HCT116 (cell line): ENCODE measurements around the gene IRAK1BP1. TPM values are rescaled to one million over a fixed set of nuclear protein-coding genes. Genes with fewer than 3 reads are reported as not detected.

Experiments
- ATAC-seq: fragments of 200-7000 bp; cut with Tn5 transposase; 2 replicates; pipeline ENCODE4 v1.9.1; 2020; ENCODE audit warnings: mild to moderate bottlenecking, moderate library complexity
- BruUV-seq: library from RNA; stranded (reverse); fragments of 400-500 nt; replicated peaks from 2 replicates; lab custom pipeline; 2021; lab: Mats Ljungman, UMichigan
- CTCF ChIA-PET: fragments of 300-600 bp; sonication (Branson Sonifier 250); formaldehyde crosslinking; loops from one replicate; lab custom pipeline; 2021; ENCODE audit warnings: antibody characterized with exemption; lab: Charles Lee
- POLR2A ChIA-PET: fragments of 300-600, 350-600 bp; sonication (Branson Sonifier 250); formaldehyde crosslinking; loops from one replicate; lab custom pipeline; 2021; ENCODE audit warnings: antibody characterized with exemption; lab: Charles Lee
- RAD21 ChIA-PET, 2 experiments: fragments of 300-600 bp; sonication (Branson Sonifier 250); formaldehyde crosslinking; loops; one replicate each; lab custom pipeline; 2023; ENCODE audit warnings: low total read pairs in 2 of 2; ENCODE audit not compliant: uncharacterized antibody in 2 of 2, unreplicated experiment in 2 of 2, low non-redundant PET in 1 of 2; lab: Charles Lee
- DNase-seq: peaks from one replicate; pipeline ENCODE4 v3.0.0-alpha.2; 2010; ENCODE audit warnings: low read depth, low spot score
- H2AFZ ChIP-seq: fragments of 200-600 bp; shearing (Covaris generic), sonication (generic); 2 replicates; pipeline ENCODE4 v1.6.1; 2017; ENCODE audit warnings: low read depth, mixed run types, mixed read lengths, antibody characterized with exemption, low read length; ENCODE audit not compliant: poor library complexity, severe bottlenecking
- H3K27ac ChIP-seq: 2 replicates; pipeline ENCODE4 v1.5.1; 2012; ENCODE audit warnings: low read depth, low read length
- H3K27me3 ChIP-seq: fragments of 200-600 bp; sonication (generic); 2 replicates; pipeline ENCODE4 v1.6.1; 2016; ENCODE audit warnings: mixed run types, low read length, mixed read lengths; ENCODE audit not compliant: insufficient read depth
- H3K36me3 ChIP-seq, 2 experiments: fragments of 200-500 bp in 1 of 2; fragments of 200-600 bp in 1 of 2; sonication (Bioruptor generic) in 1 of 2; sonication (generic) in 1 of 2; 2 replicates each; pipeline versions ENCODE4 v1.5.1 to v1.6.1; 2014 to 2016; ENCODE audit warnings: low read length in 2 of 2, inconsistent platforms in 1 of 2, mixed read lengths in 1 of 2, mixed run types in 1 of 2; ENCODE audit not compliant: insufficient read depth in 2 of 2, control insufficient read depth in 1 of 2
- H3K4me1 ChIP-seq, 2 experiments: fragments of 200-600 bp in 1 of 2; sonication (generic) in 1 of 2; 2 replicates each; pipeline versions ENCODE4 v1.5.1 to v1.6.1; 2012 to 2017; ENCODE audit warnings: low read length in 2 of 2, inconsistent platforms in 1 of 2, mild to moderate bottlenecking in 1 of 2, mixed read lengths in 1 of 2, mixed run types in 1 of 2, moderate library complexity in 1 of 2; ENCODE audit not compliant: insufficient read depth in 2 of 2, control insufficient read depth in 1 of 2
- H3K4me2 ChIP-seq: fragments of 200-600 bp; sonication (generic); 2 replicates; pipeline ENCODE4 v1.6.1; 2017; ENCODE audit warnings: mixed run types, low read length, mixed read lengths
- H3K4me3 ChIP-seq, 2 experiments: fragments of 200-600 bp in 1 of 2; sonication (generic) in 1 of 2; replicated peaks in 1 of 2; 2 replicates each; pipeline ENCODE4 v1.5.1; 2011 to 2016; ENCODE audit warnings: low read length in 2 of 2, control low read depth in 1 of 2, low read depth in 1 of 2, mild to moderate bottlenecking in 1 of 2, mixed read lengths in 1 of 2, mixed run types in 1 of 2
- H3K79me2 ChIP-seq: fragments of 200-600 bp; sonication (generic); 2 replicates; pipeline ENCODE4 v1.6.1; 2017; ENCODE audit warnings: mild to moderate bottlenecking, mixed run types, low read length, moderate library complexity, mixed read lengths; ENCODE audit not compliant: insufficient read depth
- H3K9ac ChIP-seq: fragments of 200-600 bp; sonication (generic); 2 replicates; pipeline ENCODE4 v1.6.1; 2016; ENCODE audit warnings: low read length, mixed read lengths
- H3K9me2 ChIP-seq: fragments of 200-600 bp; sonication (generic), shearing (Covaris generic); 2 replicates; pipeline ENCODE4 v1.6.1; 2017; ENCODE audit warnings: mixed run types, mild to moderate bottlenecking, moderate library complexity; ENCODE audit not compliant: insufficient read depth
- H3K9me3 ChIP-seq, 2 experiments: fragments of 200-500 bp in 1 of 2; fragments of 200-600 bp in 1 of 2; sonication (Bioruptor generic) in 1 of 2; sonication (generic) in 1 of 2; 2 replicates each; pipeline ENCODE4 v1.6.1; 2014 to 2017; ENCODE audit warnings: low read length in 2 of 2, mixed read lengths in 2 of 2, inconsistent platforms in 1 of 2, low read depth in 1 of 2, mild to moderate bottlenecking in 1 of 2, mixed run types in 1 of 2, moderate library complexity in 1 of 2; ENCODE audit not compliant: control insufficient read depth in 1 of 2, insufficient read depth in 1 of 2
- H4K20me1 ChIP-seq: fragments of 200-600 bp; sonication (generic), shearing (Covaris generic); 2 replicates; pipeline ENCODE4 v1.6.1; 2017; ENCODE audit warnings: mixed run types, mild to moderate bottlenecking, moderate library complexity; ENCODE audit not compliant: insufficient read depth
- CBX3 ChIP-seq: IDR thresholded peaks from 2 replicates; pipeline ENCODE4 v1.6.1; 2012; ENCODE audit warnings: low read depth
- EGR1 ChIP-seq: IDR thresholded peaks from 2 replicates; pipeline ENCODE4 v1.6.1; 2012; ENCODE audit warnings: low read depth
- ELF1 ChIP-seq: IDR thresholded peaks from 2 replicates; pipeline ENCODE4 v1.6.1; 2012; ENCODE audit warnings: low read depth, borderline replicate concordance
- EZH2phosphoT487 ChIP-seq: fragments of 200-600 bp; IDR thresholded peaks from 2 replicates; pipeline ENCODE4 v1.6.1; 2018; ENCODE audit warnings: antibody characterized with exemption, borderline replicate concordance
- FOSL1 ChIP-seq: IDR thresholded peaks from 2 replicates; pipeline ENCODE4 v1.6.1; 2012; ENCODE audit warnings: low read depth
- JUND ChIP-seq: IDR thresholded peaks from 2 replicates; pipeline ENCODE4 v1.6.1; 2012
- MAX ChIP-seq: IDR thresholded peaks from 2 replicates; pipeline ENCODE4 v1.6.1; 2012
- POLR2A ChIP-seq: IDR thresholded peaks from 2 replicates; pipeline ENCODE4 v1.7.0; 2011; ENCODE audit warnings: borderline replicate concordance; ENCODE audit not compliant: insufficient read depth, insufficient read length; ENCODE audit errors: extremely low read depth
- POLR2AphosphoS5 ChIP-seq: IDR thresholded peaks from 2 replicates; pipeline ENCODE4 v1.6.1; 2011; ENCODE audit warnings: mild to moderate bottlenecking, low read depth, low read length, moderate library complexity
- RAD21 ChIP-seq: IDR thresholded peaks from 2 replicates; pipeline ENCODE4 v1.6.1; 2012; ENCODE audit warnings: low read depth, mild to moderate bottlenecking
- SIN3A ChIP-seq: IDR thresholded peaks from 2 replicates; pipeline ENCODE4 v1.6.1; 2012; ENCODE audit warnings: low read depth
- SP1 ChIP-seq: IDR thresholded peaks from 2 replicates; pipeline ENCODE4 v1.6.1; 2012; ENCODE audit warnings: low read depth
- ZNF274 ChIP-seq: fragments of 200-500 bp; sonication (Bioruptor generic); IDR thresholded peaks from 2 replicates; pipeline ENCODE4 v1.6.1; 2014; ENCODE audit warnings: mild to moderate bottlenecking, low read depth, low read length, inconsistent platforms
- intact Hi-C: fragments of 100-400 bp; cut with micrococcal nuclease; formaldehyde crosslinking; loops from 2 replicates; pipeline ENCODE4 v1.10.0; 2022
- total RNA-seq: library from RNA; stranded (reverse); gene quantifications from one replicate; pipeline ENCODE4 v1.2.1, GENCODE V29; 2021; ENCODE audit not compliant: unreplicated experiment
- TF ChIP-seq, protein P1 (sequence below): IDR thresholded peaks from 2 replicates; pipeline ENCODE4 v1.6.1; 2011; ENCODE audit warnings: mild to moderate bottlenecking, low read length, moderate library complexity; ENCODE audit not compliant: insufficient replicate concordance; ENCODE audit errors: extremely low read depth
- TF ChIP-seq, protein P2 (sequence below): IDR thresholded peaks from 2 replicates; pipeline ENCODE4 v1.6.1; 2012

Gene IRAK1BP1
- total RNA-seq, 1 experiment from 2014 or later, result 5.4 TPM

DNA sequence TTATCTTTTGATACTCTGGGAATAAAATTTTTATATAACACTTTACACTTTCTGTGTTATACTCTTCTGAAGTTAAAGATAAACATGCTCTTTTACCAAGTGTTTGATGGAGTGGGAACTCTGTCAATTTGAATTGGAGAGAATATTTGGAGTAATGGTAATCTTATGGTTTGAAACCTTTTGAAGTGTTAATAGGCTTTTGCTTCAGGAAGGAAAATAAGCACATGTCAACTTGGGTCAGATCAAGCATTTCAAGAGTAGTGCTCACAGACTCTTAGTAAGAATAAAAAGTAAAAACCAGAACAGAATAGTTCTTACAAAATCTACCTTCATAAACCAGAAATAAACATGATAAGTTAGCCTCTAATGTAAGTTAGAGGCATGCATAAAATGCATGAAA lies 24.4 kb upstream of the IRAK1BP1 start:
- Histone ChIP-seq H3K27me3 (no peaks in the 10 kb centered on the region), H3K9me3 (no peaks in the 10 kb centered on the region), H4K20me1 (no peaks in the 10 kb centered on the region), H3K36me3 (no peaks in the 10 kb centered on the region), H3K79me2 (no peaks in the 10 kb centered on the region), H3K9ac (no peak overlapping the region), H2AFZ (no peak overlapping the region), H3K4me3 (no peak overlapping the region)
- intact Hi-C loops, result no loop called here
- CTCF ChIA-PET, result no interaction called here
- ATAC-seq (no peak), DNase-seq (no peak)
- TF ChIP-seq RAD21, result no peak
- TF ChIP-seq, all 23 proteins: peak for 0
- ChIA-PET POLR2A (no interaction called here), RAD21 (no interaction called here)
- no peaks in the 10 kb centered on the region for H3K9me2 ChIP-seq
- no peak overlapping the region for H3K4me2 ChIP-seq
- H3K4me1 ChIP-seq, result no peaks in the 10 kb centered on the region
- no TSS peak for BruUV-seq
- no peak overlapping the region for H3K27ac ChIP-seq

DNA sequence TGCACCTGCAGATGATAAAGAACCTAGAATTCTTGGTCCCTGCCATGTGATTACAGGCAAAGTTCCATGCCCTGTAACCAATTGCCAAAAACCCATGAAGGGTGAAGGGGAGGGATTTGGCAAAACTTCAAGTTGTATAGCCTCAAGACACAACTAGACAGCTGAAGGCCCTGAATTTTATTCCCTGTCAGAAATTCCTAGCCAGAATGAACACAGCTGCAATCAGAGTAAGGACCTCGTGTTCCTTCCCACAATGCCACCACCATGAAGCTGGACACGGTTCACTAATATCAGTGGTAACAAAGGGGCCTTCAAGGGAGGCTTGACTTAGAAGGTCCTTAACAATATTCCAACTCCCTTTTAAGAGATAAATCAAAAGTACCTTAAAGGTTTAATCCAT lies 22.5 kb upstream of the IRAK1BP1 start:
- intact Hi-C loops, result no loop called here
- no peaks in the 10 kb centered on the region for H3K27me3 ChIP-seq
- H3K27ac ChIP-seq, result no peak overlapping the region
- ChIA-PET CTCF (no interaction called here), POLR2A (no interaction called here), RAD21 (no interaction called here)
- H3K9me2 ChIP-seq, result no peaks in the 10 kb centered on the region
- no peaks in the 10 kb centered on the region for H4K20me1 ChIP-seq
- no peaks in the 10 kb centered on the region for H3K9me3 ChIP-seq
- ATAC-seq, result no peak
- no peaks in the 10 kb centered on the region for H3K4me1 ChIP-seq
- H3K4me3 ChIP-seq, result no peak overlapping the region
- BruUV-seq, result no TSS peak
- H3K4me2 ChIP-seq, result no peak overlapping the region
- no peak for DNase-seq
- no peaks in the 10 kb centered on the region for H3K79me2 ChIP-seq
- no peak overlapping the region for H3K9ac ChIP-seq
- TF ChIP-seq ZNF274, result no peak
- TF ChIP-seq RAD21, result no peak
- TF ChIP-seq JUND, result no peak
- no peak for TF ChIP-seq ELF1
- TF ChIP-seq POLR2A, result no peak
- no peak for TF ChIP-seq CBX3
- TF ChIP-seq EZH2phosphoT487, result no peak
- TF ChIP-seq, protein P1, sequence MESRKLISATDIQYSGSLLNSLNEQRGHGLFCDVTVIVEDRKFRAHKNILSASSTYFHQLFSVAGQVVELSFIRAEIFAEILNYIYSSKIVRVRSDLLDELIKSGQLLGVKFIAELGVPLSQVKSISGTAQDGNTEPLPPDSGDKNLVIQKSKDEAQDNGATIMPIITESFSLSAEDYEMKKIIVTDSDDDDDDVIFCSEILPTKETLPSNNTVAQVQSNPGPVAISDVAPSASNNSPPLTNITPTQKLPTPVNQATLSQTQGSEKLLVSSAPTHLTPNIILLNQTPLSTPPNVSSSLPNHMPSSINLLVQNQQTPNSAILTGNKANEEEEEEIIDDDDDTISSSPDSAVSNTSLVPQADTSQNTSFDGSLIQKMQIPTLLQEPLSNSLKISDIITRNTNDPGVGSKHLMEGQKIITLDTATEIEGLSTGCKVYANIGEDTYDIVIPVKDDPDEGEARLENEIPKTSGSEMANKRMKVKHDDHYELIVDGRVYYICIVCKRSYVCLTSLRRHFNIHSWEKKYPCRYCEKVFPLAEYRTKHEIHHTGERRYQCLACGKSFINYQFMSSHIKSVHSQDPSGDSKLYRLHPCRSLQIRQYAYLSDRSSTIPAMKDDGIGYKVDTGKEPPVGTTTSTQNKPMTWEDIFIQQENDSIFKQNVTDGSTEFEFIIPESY, result no peak
- TF ChIP-seq, protein P2, sequence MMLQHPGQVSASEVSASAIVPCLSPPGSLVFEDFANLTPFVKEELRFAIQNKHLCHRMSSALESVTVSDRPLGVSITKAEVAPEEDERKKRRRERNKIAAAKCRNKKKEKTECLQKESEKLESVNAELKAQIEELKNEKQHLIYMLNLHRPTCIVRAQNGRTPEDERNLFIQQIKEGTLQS, result no peak
- TF ChIP-seq POLR2AphosphoS5, result no peak
- no peak for TF ChIP-seq SP1
- TF ChIP-seq FOSL1, result no peak
- no peak for TF ChIP-seq SIN3A
- TF ChIP-seq EGR1, result no peak
- no peak for TF ChIP-seq MAX
- TF ChIP-seq, all 23 proteins: peak for 0
- Histone ChIP-seq H2AFZ (no peak overlapping the region), H3K36me3 (no peaks in the 10 kb centered on the region)
